ENCODE measurements around the gene EIF3J.

DNA sequence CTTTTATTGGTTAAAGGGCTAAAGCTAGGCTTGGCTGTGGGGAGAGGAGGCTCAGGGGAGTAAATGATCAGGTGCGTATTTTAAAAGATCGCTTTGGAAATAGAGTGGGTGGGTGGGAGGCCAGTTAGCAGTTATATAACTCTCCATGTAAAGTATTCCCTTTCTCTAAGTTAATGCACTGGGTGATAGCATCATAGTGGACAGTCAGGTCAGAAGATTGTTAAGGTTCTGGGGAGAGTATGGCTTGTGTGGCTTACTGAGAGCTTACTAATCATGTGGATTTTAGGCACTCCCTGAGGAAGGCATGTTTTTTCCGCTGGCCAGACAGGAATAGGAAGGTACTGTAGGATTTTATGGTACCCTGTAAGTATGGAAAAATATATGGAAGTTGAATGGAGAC, 6.3 kb upstream of the EIF3J start:
- TF ChIP-seq POLR2A (IDR thresholded peaks at IDR 0.05): no peak
- TF ChIP-seq, protein P1, sequence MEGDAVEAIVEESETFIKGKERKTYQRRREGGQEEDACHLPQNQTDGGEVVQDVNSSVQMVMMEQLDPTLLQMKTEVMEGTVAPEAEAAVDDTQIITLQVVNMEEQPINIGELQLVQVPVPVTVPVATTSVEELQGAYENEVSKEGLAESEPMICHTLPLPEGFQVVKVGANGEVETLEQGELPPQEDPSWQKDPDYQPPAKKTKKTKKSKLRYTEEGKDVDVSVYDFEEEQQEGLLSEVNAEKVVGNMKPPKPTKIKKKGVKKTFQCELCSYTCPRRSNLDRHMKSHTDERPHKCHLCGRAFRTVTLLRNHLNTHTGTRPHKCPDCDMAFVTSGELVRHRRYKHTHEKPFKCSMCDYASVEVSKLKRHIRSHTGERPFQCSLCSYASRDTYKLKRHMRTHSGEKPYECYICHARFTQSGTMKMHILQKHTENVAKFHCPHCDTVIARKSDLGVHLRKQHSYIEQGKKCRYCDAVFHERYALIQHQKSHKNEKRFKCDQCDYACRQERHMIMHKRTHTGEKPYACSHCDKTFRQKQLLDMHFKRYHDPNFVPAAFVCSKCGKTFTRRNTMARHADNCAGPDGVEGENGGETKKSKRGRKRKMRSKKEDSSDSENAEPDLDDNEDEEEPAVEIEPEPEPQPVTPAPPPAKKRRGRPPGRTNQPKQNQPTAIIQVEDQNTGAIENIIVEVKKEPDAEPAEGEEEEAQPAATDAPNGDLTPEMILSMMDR (IDR thresholded peaks at IDR 0.05): no peak
